Right atrium auricular region (tissue), 2 donors: ENCODE results near the gene CLRN2. TPM values are rescaled to one million over a fixed set of nuclear protein-coding genes. Genes with fewer than 3 reads are reported as not detected.

ENCODE experiments used
- DNase-seq: peaks from one replicate; pipeline ENCODE4 v3.0.0-alpha.2; 2019; ENCODE audit warnings: low spot score
- H3K27ac ChIP-seq, 2 donors: fragments of 200-600 bp; sonication (generic); 1 replicate in 1 of 2; 2 replicates in 1 of 2; pipeline ENCODE4 v1.5.1; 2016 to 2019
- H3K27me3 ChIP-seq, 2 donors: fragments of 200-600 bp; sonication (generic); one replicate each; pipeline versions ENCODE4 v1.5.1 to v1.6.0; 2017 to 2019
- H3K36me3 ChIP-seq: fragments of 200-600 bp; sonication (generic); one replicate; pipeline ENCODE4 v1.5.1; 2016
- H3K4me1 ChIP-seq, 2 donors: fragments of 200-600 bp; sonication (generic); one replicate each; pipeline versions ENCODE4 v1.5.1 to v1.6.0; 2017 to 2019
- H3K4me3 ChIP-seq, 2 donors: fragments of 200-600 bp; sonication (generic); 1 replicate in 1 of 2; 2 replicates in 1 of 2; pipeline ENCODE4 v1.5.1; 2017 to 2019; ENCODE audit warnings: mild to moderate bottlenecking in 1 of 2, moderate library complexity in 1 of 2
- H3K9me3 ChIP-seq, 2 donors: fragments of 200-600 bp; sonication (generic); one replicate each; pipeline ENCODE4 v1.5.1; 2019
- CTCF ChIP-seq, 2 donors: fragments of 200-600 bp; sonication (generic); IDR thresholded peaks; one replicate each; pipeline ENCODE4 v1.5.1; 2019; ENCODE audit warnings: antibody characterized with exemption in 2 of 2
- total RNA-seq, 2 donors: library from RNA; depleted of rRNA; stranded (reverse); fragments of >200 nt; gene quantifications; one replicate each; pipeline ENCODE4 v1.1.0, GENCODE V29; 2016

The CLRN2 gene
- total RNA-seq, 2 donors from 2014 or later = not detected

DNA sequence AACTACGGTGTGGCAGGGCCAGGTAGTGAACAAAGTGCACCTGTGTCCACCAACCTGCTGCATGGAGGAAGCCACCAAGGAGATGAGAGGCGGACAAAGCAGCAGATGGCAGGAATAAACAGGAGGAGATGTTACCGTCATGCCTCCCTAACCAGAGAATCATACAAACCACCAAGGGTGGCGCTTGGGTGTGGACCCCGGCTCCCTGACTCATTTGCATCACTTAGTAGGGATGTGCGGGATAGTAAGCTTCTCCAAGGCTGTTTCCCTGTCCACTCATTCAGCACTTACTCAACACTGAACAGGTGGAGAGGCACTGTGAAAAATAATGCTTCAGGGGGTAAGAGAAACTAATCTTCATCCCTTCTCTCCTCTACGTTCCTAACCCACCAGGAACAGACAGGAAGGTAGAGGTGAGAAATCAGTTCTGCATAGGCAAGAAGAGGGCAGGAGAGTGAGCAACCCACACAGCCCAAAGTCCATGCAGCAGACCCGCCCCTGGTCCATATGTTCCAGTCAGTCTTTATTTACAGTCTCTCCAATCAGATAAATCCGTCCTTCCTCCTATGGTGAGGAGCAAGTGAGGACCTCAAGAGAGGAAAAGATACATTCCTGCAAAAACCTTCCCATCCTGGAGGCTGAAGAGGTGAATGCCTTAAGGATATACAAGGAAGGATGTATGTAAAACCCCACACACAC is 37.0 kb upstream of the CLRN2 start:
- Histone ChIP-seq H3K9me3 (peaks cover 0 to 8% of the 10 kb centered on the region in 2 donors), H3K27me3 (no peaks in the 10 kb centered on the region), H3K4me1 (no peaks in the 10 kb centered on the region), H3K36me3 (no peaks in the 10 kb centered on the region), H3K27ac (no peak overlapping the region), H3K4me3 (no peak overlapping the region)
- no peak for TF ChIP-seq CTCF (IDR thresholded peaks at IDR 0.05)
- DNase-seq = no peak

- Histone ChIP-seq H3K27me3 (no peaks in the 10 kb centered on the region), H3K27ac (no peak overlapping the region), H3K4me3 (no peak overlapping the region), H3K9me3 (peaks cover 0 to 8% of the 10 kb centered on the region in 2 donors), H3K36me3 (peaks cover 6% of the 10 kb centered on the region), H3K4me1 (no peaks in the 10 kb centered on the region)
- no peak for TF ChIP-seq CTCF (IDR thresholded peaks at IDR 0.05)
- no peak for DNase-seq
Measured at GRCh38 chr4:17480210-17480927, 34.6 kb upstream of the CLRN2 start.

GRCh38 chr4:17480955-17481354 is 34.0 kb upstream of the CLRN2 start:
- Histone ChIP-seq H3K36me3 (peaks cover 6% of the 10 kb centered on the region), H3K27ac (no peak overlapping the region), H3K4me1 (no peaks in the 10 kb centered on the region), H3K27me3 (no peaks in the 10 kb centered on the region), H3K4me3 (no peak overlapping the region), H3K9me3 (peaks cover 0 to 8% of the 10 kb centered on the region in 2 donors)
- DNase-seq = no peak
- no peak for TF ChIP-seq CTCF (IDR thresholded peaks at IDR 0.05)

DNA sequence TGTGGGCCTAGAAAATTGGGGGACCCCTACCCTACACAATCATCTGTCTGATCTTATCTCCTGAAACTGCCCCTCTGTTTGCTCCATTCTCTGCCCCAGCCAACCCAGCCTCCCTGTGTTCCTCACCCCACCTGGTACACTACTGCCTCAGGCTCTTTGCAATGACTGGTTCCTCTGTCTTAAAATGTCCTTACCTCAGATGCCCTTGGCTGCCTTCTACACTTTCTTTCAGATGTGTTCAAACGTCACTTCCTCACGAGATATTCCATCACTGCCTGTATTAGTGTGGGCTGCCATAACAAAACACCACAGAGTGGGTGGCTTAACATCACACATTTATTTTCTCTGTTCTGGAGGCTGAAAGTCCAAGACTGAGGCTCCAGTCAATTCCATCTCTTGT is 32.2 kb upstream of the CLRN2 start:
- Histone ChIP-seq H3K4me3 (no peak overlapping the region), H3K27me3 (no peaks in the 10 kb centered on the region), H3K4me1 (no peaks in the 10 kb centered on the region), H3K9me3 (peaks cover 0 to 8% of the 10 kb centered on the region in 2 donors), H3K36me3 (peaks cover 24% of the 10 kb centered on the region), H3K27ac (no peak overlapping the region)
- TF ChIP-seq CTCF (IDR thresholded peaks at IDR 0.05) = no peak
- DNase-seq = no peak

DNA sequence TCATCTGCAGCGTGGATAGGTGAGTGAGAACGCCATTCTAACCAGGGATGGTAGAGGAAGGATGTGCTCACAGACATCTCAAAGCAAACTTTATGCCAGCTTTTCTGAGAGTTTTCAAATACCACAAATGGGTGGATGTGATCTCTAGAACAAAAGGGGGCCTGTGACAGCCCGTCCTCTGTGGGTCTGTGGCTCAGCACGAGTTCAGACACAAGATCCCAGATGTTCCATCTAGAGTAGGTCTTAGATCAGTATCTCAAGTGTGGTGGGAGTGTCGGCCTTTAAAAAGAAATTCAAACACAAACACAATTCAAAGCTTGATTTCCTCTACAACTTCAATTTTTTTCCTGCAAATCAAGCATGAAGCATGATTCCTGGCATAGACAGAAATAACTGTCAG is 25.8 kb upstream of the CLRN2 start:
- no peak for DNase-seq
- Histone ChIP-seq H3K27ac (no peak overlapping the region), H3K9me3 (no peaks in the 10 kb centered on the region), H3K4me3 (no peak overlapping the region), H3K4me1 (no peaks in the 10 kb centered on the region), H3K36me3 (peaks cover 59% of the 10 kb centered on the region), H3K27me3 (no peaks in the 10 kb centered on the region)
- TF ChIP-seq CTCF (IDR thresholded peaks at IDR 0.05) = no peak
